Esophagus (tissue), 2 donors: ENCODE results near the gene KLK1. TPM values are rescaled to one million over a fixed set of nuclear protein-coding genes. Genes with fewer than 3 reads are reported as not detected.

ENCODE experiments used
- H3K27ac ChIP-seq, 2 donors: one replicate each; pipeline ENCODE4 v1.5.1; 2013; ENCODE audit warnings: low read depth in 2 of 2, mild to moderate bottlenecking in 2 of 2, inconsistent platforms in 1 of 2, low read length in 1 of 2, moderate library complexity in 1 of 2
- H3K27me3 ChIP-seq, 2 donors: one replicate each; pipeline ENCODE4 v1.6.1; 2013; ENCODE audit warnings: low read length in 2 of 2, control low read depth in 1 of 2, mild to moderate bottlenecking in 1 of 2; ENCODE audit not compliant: insufficient read depth in 2 of 2, control insufficient read depth in 1 of 2
- H3K36me3 ChIP-seq, 2 donors: one replicate each; pipeline ENCODE4 v1.6.1; 2013; ENCODE audit warnings: low read length in 1 of 2; ENCODE audit not compliant: control insufficient read depth in 2 of 2, insufficient read depth in 2 of 2
- H3K4me1 ChIP-seq, 2 donors: one replicate each; pipeline ENCODE4 v1.6.1; 2013; ENCODE audit warnings: low read length in 1 of 2; ENCODE audit not compliant: control insufficient read depth in 2 of 2, insufficient read depth in 2 of 2
- H3K4me3 ChIP-seq, 2 donors: one replicate each; pipeline ENCODE4 v1.5.1; 2013; ENCODE audit warnings: low read length in 2 of 2, mild to moderate bottlenecking in 2 of 2, low read depth in 1 of 2, moderate library complexity in 1 of 2
- H3K9me3 ChIP-seq, 2 donors: one replicate each; pipeline ENCODE4 v1.6.1; 2013; ENCODE audit warnings: mild to moderate bottlenecking in 2 of 2, low read depth in 1 of 2, low read length in 1 of 2, moderate library complexity in 1 of 2; ENCODE audit not compliant: control insufficient read depth in 2 of 2, insufficient read depth in 1 of 2
- WGBS, 2 donors: extraction: QIAGEN DNeasy Blood & Tissue Kit; methylation state at CpG; one replicate each; pipeline ENCODE4 v1.1.7; 2013; 5-methylcytosine and 5-hydroxymethylcytosine counted together
- polyA plus RNA-seq, 2 donors: library from polyadenylated mRNA; stranded (reverse); fragments of 200-250 nt; gene quantifications; one replicate each; pipeline ENCODE4 v1.2.3, GENCODE V29; 2013
- donor health status: healthy with polysubstance abuse.
- donor health status: Bipolar disorder and iron deficiency.

The KLK1 gene
- polyA plus RNA-seq, result 1 to 10 TPM; 2.0 to 2.8 TPM

DNA sequence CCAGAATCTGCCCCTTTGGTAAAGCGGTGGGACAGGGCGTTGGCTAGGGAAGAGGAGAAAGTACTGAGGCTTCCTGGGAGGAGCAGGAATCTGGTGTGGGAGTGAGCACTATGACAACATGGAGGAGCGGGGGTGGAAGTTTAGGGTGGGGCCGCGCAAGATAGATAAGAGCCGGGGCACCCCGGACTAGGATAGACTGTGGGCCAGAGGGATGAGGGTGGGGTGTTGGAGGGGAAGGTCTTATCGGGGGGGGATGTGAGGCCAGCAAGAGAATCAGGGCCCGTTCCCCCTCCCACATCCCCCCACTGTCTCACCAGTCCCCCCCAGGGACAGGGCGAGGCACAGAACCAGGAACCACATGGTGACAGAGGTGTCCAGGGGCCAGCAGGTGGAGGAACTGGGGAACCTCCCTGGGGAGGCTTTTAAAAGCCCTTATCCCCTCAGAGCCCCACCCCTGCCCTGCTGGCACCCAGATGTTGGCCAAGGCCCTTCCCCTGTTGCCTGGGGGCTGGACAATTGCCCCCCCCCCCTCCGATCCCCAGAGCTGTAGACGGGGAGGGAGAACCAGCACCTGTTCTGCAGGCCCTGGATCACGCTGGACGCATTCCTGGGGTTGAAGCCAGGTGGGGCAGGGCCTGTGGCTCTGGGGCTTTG is at the start of gene KLK1:
TSS of gene KLK1 (minus strand) at position 399 of the 654 bp plus-strand sequence. CDS start at position 360, 39 bp downstream.
- Histone ChIP-seq H3K4me3 (no peak within 1 kb of the TSS), H3K27ac (no peak within 1 kb of the TSS), H3K36me3 (no peaks in the 10 kb centered on the region), H3K27me3 (peaks cover 0 to 5% of the 10 kb centered on the region in 2 donors), H3K9me3 (peaks cover 2 to 3% of the 10 kb centered on the region in 2 donors), H3K4me1 (peaks cover 2 to 3% of the 10 kb centered on the region in 2 donors)
- WGBS, 2 donors, result 36 to 52% methylated on average over 12 to 14 of the region's 14 CpGs

DNA sequence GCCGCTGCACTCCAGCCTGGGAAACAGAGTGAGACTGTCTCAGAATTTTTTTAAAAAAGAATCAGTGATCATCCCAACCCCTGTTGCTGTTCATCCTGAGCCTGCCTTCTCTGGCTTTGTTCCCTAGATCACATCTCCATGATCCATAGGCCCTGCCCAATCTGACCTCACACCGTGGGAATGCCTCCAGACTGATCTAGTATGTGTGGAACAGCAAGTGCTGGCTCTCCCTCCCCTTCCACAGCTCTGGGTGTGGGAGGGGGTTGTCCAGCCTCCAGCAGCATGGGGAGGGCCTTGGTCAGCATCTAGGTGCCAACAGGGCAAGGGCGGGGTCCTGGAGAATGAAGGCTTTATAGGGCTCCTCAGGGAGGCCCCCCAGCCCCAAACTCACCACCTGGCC is 49.5 kb upstream of the KLK1 start, which contains the start of gene KLK2:
TSS of gene KLK2 (plus strand) at position 384 of the 400 bp plus-strand sequence. CDS start 35 bp downstream, outside the sequence.
- WGBS, 2 donors, result 69 to 70% methylated on average over 3 of the region's 3 CpGs
- H3K27me3 ChIP-seq, result no peaks in the 10 kb centered on the region

DNA sequence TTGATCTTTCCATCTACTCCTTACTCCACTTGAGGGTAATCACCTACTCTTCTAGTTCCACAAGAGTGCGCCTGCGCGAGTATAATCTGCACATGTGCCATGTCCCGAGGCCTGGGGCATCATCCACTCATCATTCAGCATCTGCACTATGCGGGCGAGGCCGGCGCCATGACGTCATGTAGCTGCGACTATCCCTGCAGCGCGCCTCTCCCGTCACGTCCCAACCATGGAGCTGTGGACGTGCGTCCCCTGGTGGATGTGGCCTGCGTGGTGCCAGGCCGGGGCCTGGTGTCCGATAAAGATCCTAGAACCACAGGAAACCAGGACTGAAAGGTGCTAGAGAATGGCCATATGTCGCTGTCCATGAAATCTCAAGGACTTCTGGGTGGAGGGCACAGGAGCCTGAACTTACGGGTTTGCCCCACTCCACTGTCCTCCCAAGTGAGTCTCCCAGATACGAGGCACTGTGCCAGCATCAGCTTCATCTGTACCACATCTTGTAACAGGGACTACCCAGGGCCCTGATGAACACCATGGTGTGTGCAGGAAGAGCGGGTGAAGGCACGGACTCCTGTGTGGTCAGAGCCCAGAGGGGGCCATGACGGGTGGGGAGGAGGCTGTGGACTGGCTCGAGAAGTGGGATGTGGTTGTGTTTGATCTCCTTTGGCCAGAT is 47.0 kb upstream of the KLK1 start:
- WGBS, 2 donors, result 69 to 70% methylated on average over 26 of the region's 26 CpGs
- H3K27me3 ChIP-seq, result no peaks in the 10 kb centered on the region

More for the DNA sequence above, 49.5 kb upstream of the KLK1 start, which contains the start of gene KLK2:
- Histone ChIP-seq H3K4me3 (no peak within 1 kb of the TSS), H3K9me3 (no peaks in the 10 kb centered on the region), H3K36me3 (no peaks in the 10 kb centered on the region), H3K4me1 (no peaks in the 10 kb centered on the region), H3K27ac (no peak within 1 kb of the TSS)

DNA sequence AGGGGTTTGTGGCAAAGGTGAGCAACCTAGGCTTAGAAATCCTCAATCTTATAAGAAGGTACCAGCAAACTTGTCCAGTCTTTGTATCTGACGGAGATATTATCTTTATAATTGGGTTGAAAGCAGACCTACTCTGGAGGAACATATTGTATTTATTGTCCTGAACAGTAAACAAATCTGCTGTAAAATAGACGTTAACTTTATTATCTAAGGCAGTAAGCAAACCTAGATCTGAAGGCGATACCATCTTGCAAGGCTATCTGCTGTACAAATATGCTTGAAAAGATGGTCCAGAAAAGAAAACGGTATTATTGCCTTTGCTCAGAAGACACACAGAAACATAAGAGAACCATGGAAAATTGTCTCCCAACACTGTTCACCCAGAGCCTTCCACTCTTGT is 45.9 kb upstream of the KLK1 start:
- no peak overlapping the region for H3K27ac ChIP-seq
- WGBS, 2 donors, result 71 to 84% methylated on average over 4 of the region's 4 CpGs
- H3K36me3 ChIP-seq, result no peaks in the 10 kb centered on the region
- no peaks in the 10 kb centered on the region for H3K4me1 ChIP-seq
- H3K9me3 ChIP-seq, result no peaks in the 10 kb centered on the region
- no peaks in the 10 kb centered on the region for H3K27me3 ChIP-seq
- H3K4me3 ChIP-seq, result no peak overlapping the region

More for the DNA sequence above, 47.0 kb upstream of the KLK1 start:
- Histone ChIP-seq H3K4me1 (no peaks in the 10 kb centered on the region), H3K36me3 (no peaks in the 10 kb centered on the region), H3K27ac (no peak overlapping the region), H3K9me3 (no peaks in the 10 kb centered on the region), H3K4me3 (no peak overlapping the region)

DNA sequence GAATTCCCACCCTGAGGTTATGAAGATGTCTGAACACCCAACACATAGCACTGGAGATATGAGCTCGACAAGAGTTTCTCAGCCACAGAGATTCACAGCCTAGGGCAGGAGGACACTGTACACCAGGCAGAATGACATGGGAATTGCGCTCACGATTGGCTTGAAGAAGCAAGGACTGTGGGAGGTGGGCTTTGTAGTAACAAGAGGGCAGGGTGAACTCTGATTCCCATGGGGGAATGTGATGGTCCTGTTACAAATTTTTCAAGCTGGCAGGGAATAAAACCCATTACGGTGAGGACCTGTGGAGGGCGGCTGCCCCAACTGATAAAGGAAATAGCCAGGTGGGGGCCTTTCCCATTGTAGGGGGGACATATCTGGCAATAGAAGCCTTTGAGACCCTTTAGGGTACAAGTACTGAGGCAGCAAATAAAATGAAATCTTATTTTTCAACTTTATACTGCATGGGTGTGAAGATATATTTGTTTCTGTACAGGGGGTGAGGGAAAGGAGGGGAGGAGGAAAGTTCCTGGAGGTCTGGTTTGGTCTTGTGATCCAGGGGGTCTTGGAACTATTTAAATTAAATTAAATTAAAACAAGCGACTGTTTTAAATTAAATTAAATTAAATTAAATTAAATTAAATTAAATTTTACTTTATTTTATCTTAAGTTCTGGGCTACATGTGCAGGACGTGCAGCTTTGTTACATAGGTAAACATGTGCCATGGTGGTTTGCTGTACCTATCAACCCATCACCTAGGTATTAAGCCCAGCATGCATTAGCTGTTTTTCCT is 38.1 kb upstream of the KLK1 start:
- H3K4me1 ChIP-seq, result peaks cover 0 to 7% of the 10 kb centered on the region in 2 donors
- no peak overlapping the region for H3K4me3 ChIP-seq
- H3K27ac ChIP-seq, result no peak overlapping the region
- peaks cover 0 to 2% of the 10 kb centered on the region in 2 donors for H3K9me3 ChIP-seq
- WGBS, 2 donors, result 69 to 73% methylated on average over 7 of the region's 7 CpGs
- H3K36me3 ChIP-seq, result no peaks in the 10 kb centered on the region
- no peaks in the 10 kb centered on the region for H3K27me3 ChIP-seq

DNA sequence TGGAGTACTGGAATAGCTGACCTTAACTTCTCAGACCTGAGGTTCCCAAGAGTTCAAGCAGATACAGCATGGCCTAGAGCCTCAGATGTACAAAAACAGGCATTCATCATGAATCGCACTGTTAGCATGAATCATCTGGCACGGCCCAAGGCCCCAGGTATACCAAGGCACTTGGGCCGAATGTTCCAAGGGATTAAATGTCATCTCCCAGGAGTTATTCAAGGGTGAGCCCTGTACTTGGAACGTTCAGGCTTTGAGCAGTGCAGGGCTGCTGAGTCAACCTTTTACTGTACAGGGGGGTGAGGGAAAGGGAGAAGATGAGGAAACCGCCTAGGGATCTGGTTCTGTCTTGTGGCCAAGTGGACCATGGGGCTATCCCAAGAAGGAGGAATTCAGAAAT is 37.4 kb upstream of the KLK1 start:
- no peaks in the 10 kb centered on the region for H3K36me3 ChIP-seq
- H3K4me1 ChIP-seq, result peaks cover 0 to 7% of the 10 kb centered on the region in 2 donors
- no peaks in the 10 kb centered on the region for H3K27me3 ChIP-seq
- peaks cover 0 to 2% of the 10 kb centered on the region in 2 donors for H3K9me3 ChIP-seq
- H3K27ac ChIP-seq, result no peak overlapping the region
- no peak overlapping the region for H3K4me3 ChIP-seq
- 46 to 68% methylated on average over 5 of the region's 5 CpGs for WGBS, 2 donors

DNA sequence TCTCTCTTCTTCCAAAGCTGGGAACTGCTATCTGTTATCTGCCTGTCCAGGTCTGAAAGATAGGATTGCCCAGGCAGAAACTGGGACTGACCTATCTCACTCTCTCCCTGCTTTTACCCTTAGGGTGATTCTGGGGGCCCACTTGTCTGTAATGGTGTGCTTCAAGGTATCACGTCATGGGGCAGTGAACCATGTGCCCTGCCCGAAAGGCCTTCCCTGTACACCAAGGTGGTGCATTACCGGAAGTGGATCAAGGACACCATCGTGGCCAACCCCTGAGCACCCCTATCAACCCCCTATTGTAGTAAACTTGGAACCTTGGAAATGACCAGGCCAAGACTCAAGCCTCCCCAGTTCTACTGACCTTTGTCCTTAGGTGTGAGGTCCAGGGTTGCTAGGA is 36.3 kb upstream of the KLK1 start:
- no peak overlapping the region for H3K27ac ChIP-seq
- no peak overlapping the region for H3K4me3 ChIP-seq
- no peaks in the 10 kb centered on the region for H3K27me3 ChIP-seq
- H3K9me3 ChIP-seq, result peaks cover 0 to 2% of the 10 kb centered on the region in 2 donors
- WGBS, 2 donors, result 87 to 90% methylated on average over 4 of the region's 4 CpGs
- H3K36me3 ChIP-seq, result no peaks in the 10 kb centered on the region
- H3K4me1 ChIP-seq, result peaks cover 0 to 7% of the 10 kb centered on the region in 2 donors

DNA sequence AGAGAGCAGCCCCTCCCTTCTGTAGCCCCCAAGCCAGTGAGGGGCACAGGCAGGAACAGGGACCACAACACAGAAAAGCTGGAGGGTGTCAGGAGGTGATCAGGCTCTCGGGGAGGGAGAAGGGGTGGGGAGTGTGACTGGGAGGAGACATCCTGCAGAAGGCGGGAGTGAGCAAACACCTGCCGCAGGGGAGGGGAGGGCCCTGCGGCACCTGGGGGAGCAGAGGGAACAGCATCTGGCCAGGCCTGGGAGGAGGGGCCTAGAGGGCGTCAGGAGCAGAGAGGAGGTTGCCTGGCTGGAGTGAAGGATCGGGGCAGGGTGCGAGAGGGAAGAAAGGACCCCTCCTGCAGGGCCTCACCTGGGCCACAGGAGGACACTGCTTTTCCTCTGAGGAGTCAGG is 35.3 kb upstream of the KLK1 start:
- 12 to 13% methylated on average over 6 to 7 of the region's 7 CpGs for WGBS, 2 donors
- peaks cover 0 to 7% of the 10 kb centered on the region in 2 donors for H3K4me1 ChIP-seq
- H3K27ac ChIP-seq, result no peak overlapping the region
- H3K4me3 ChIP-seq, result no peak overlapping the region
- no peaks in the 10 kb centered on the region for H3K36me3 ChIP-seq
- H3K27me3 ChIP-seq, result no peaks in the 10 kb centered on the region
- peaks cover 0 to 2% of the 10 kb centered on the region in 2 donors for H3K9me3 ChIP-seq

DNA sequence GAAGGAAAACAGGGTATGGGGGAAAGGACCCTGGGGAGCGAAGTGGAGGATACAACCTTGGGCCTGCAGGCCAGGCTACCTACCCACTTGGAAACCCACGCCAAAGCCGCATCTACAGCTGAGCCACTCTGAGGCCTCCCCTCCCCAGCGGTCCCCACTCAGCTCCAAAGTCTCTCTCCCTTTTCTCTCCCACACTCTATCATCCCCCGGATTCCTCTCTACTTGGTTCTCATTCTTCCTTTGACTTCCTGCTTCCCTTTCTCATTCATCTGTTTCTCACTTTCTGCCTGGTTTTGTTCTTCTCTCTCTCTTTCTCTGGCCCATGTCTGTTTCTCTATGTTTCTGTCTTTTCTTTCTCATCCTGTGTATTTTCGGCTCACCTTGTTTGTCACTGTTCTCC is 33.8 kb upstream of the KLK1 start:
- WGBS, 2 donors, result 67 to 74% methylated on average over 3 to 6 of the region's 6 CpGs
- H3K27ac ChIP-seq, result no peak overlapping the region
- no peaks in the 10 kb centered on the region for H3K36me3 ChIP-seq
- peaks cover 0 to 7% of the 10 kb centered on the region in 2 donors for H3K4me1 ChIP-seq
- H3K27me3 ChIP-seq, result peaks cover 0 to under 1% of the 10 kb centered on the region in 2 donors
- H3K4me3 ChIP-seq, result no peak overlapping the region
- peaks cover 0 to 2% of the 10 kb centered on the region in 2 donors for H3K9me3 ChIP-seq
